B cell (primary cell): ENCODE results near the gene KSR2. TPM values are rescaled to one million over a fixed set of nuclear protein-coding genes. Genes with fewer than 3 reads are reported as not detected.

Experiments
- ATAC-seq: fragments of 200-7000 bp; cut with Tn5 transposase; one replicate; pipeline ENCODE4 v1.10.0; 2021; ENCODE audit warnings: low read depth, mild to moderate bottlenecking, moderate number of reproducible peaks, moderate library complexity
- CTCF ChIA-PET: fragments of 350-600 bp; sonication (Branson Sonifier 250); formaldehyde crosslinking; loops from one replicate; lab custom pipeline; 2021; ENCODE audit warnings: antibody characterized with exemption, inconsistent platforms; lab: Charles Lee
- POLR2A ChIA-PET: fragments of 350-600 bp; sonication (Branson Sonifier 250); formaldehyde crosslinking; loops from one replicate; lab custom pipeline; 2021; ENCODE audit warnings: antibody characterized with exemption; lab: Charles Lee
- DNase-seq: peaks from one replicate; pipeline ENCODE4 v3.0.0; 2013
- H2AFZ ChIP-seq: 2 replicates; pipeline ENCODE4 v1.6.1; 2012; ENCODE audit warnings: mild to moderate bottlenecking, low read depth, low read length; ENCODE audit not compliant: insufficient read depth, poor library complexity, severe bottlenecking
- H3K27ac ChIP-seq, 2 donors: 1 replicate in 1 of 2; 2 replicates in 1 of 2; pipeline ENCODE4 v1.5.1; 2012 to 2013; ENCODE audit warnings: low read length in 2 of 2, mild to moderate bottlenecking in 2 of 2, moderate library complexity in 1 of 2
- H3K27me3 ChIP-seq, 4 experiments: fragments of 200-600 bp in 1 of 4; sonication (generic) in 1 of 4; replicated peaks in 1 of 4; 1 replicate in 2 of 4; 2 replicates in 2 of 4; pipeline versions ENCODE4 v1.6.1 to v1.7.0; 2013 to 2016; ENCODE audit warnings: low read length in 3 of 4, mild to moderate bottlenecking in 2 of 4, mixed read lengths in 1 of 4, moderate library complexity in 1 of 4; ENCODE audit not compliant: insufficient read depth in 4 of 4, control insufficient read depth in 3 of 4; ENCODE audit errors: control extremely low read depth in 1 of 4
- H3K36me3 ChIP-seq, 2 experiments: replicated peaks in 1 of 2; 1 replicate in 1 of 2; 2 replicates in 1 of 2; pipeline versions ENCODE4 v1.6.1 to v1.7.1; 2013; ENCODE audit warnings: low read length in 1 of 2; ENCODE audit not compliant: insufficient read depth in 2 of 2, control insufficient read depth in 1 of 2; ENCODE audit errors: control extremely low read depth in 1 of 2, extremely low read depth in 1 of 2
- H3K4me1 ChIP-seq, 2 donors: fragments of 200-600 bp in 1 of 2; sonication (generic) in 1 of 2; 1 replicate in 1 of 2; 2 replicates in 1 of 2; pipeline versions ENCODE4 v1.5.1 to v1.6.1; 2013 to 2017; ENCODE audit warnings: low read length in 2 of 2; ENCODE audit not compliant: control insufficient read depth in 2 of 2, insufficient read depth in 2 of 2
- H3K4me2 ChIP-seq: replicated peaks from 2 replicates; pipeline ENCODE3; 2012; ENCODE audit warnings: mild to moderate bottlenecking, low read depth, low read length; ENCODE audit not compliant: poor library complexity, severe bottlenecking
- H3K4me3 ChIP-seq, 5 experiments: fragments of 200-600 bp in 1 of 5; sonication (generic) in 1 of 5; 1 replicate in 3 of 5; 2 replicates in 2 of 5; pipeline versions ENCODE4 v1.5.1 to v1.7.0; 2011 to 2016; ENCODE audit warnings: low read length in 4 of 5, mild to moderate bottlenecking in 4 of 5, low read depth in 2 of 5, control low read depth in 1 of 5, moderate library complexity in 1 of 5; ENCODE audit not compliant: insufficient read depth in 1 of 5; ENCODE audit errors: control extremely low read depth in 1 of 5, extremely low read depth in 1 of 5
- H3K79me2 ChIP-seq: fragments of 200-600 bp; sonication (generic); one replicate; pipeline ENCODE4 v1.6.0; 2016; ENCODE audit warnings: low read length; ENCODE audit not compliant: control insufficient read depth, insufficient read depth
- H3K9ac ChIP-seq: fragments of 200-600 bp; sonication (generic); 2 replicates; pipeline ENCODE4 v1.6.1; 2017; ENCODE audit warnings: mild to moderate bottlenecking, low read length, moderate library complexity
- H3K9me3 ChIP-seq, 3 donors: one replicate each; pipeline versions ENCODE4 v1.6.1 to v1.7.1; 2013; ENCODE audit warnings: low read length in 2 of 3; ENCODE audit not compliant: control insufficient read depth in 2 of 3, insufficient read depth in 1 of 3; ENCODE audit errors: control extremely low read depth in 1 of 3
- H4K20me1 ChIP-seq: 2 replicates; pipeline ENCODE4 v1.6.0; 2012; ENCODE audit warnings: mild to moderate bottlenecking, low read length; ENCODE audit not compliant: insufficient read depth, control insufficient read depth, poor library complexity, severe bottlenecking
- H3K27ac Mint-ChIP-seq: one replicate; pipeline ENCODE4 v1.8.0; 2021; ENCODE audit warnings: mixed read lengths
- H3K27me3 Mint-ChIP-seq: one replicate; pipeline ENCODE4 v1.8.0; 2021; ENCODE audit warnings: mixed read lengths
- H3K4me1 Mint-ChIP-seq: one replicate; pipeline ENCODE4 v1.8.0; 2021; ENCODE audit warnings: mixed read lengths
- H3K4me3 Mint-ChIP-seq: one replicate; pipeline ENCODE4 v1.8.0; 2021; ENCODE audit warnings: mixed read lengths
- H3K9me3 Mint-ChIP-seq: one replicate; pipeline ENCODE4 v1.8.0; 2022; ENCODE audit warnings: mixed read lengths; ENCODE audit not compliant: insufficient read depth
- CTCF ChIP-seq: fragments of 200-600 bp; IDR thresholded peaks from one replicate; pipeline ENCODE4 v1.8.0; 2022; ENCODE audit warnings: antibody characterized with exemption, mild to moderate bottlenecking
- EZH2 ChIP-seq: IDR thresholded peaks from 2 replicates; pipeline ENCODE4 v1.6.1; 2012; ENCODE audit warnings: borderline replicate concordance, low read depth, mild to moderate bottlenecking, moderate library complexity, low read length; ENCODE audit not compliant: insufficient read depth, poor library complexity, severe bottlenecking
- WGBS: methylation state at CpG from one replicate; pipeline ENCODE4 v1.1.5; 2013; ENCODE audit warnings: missing lambda C conversion rate; ENCODE audit not compliant: insufficient coverage; 5-methylcytosine and 5-hydroxymethylcytosine counted together
- intact Hi-C: fragments of 100-400 bp; cut with micrococcal nuclease; formaldehyde crosslinking; loops from one replicate; pipeline ENCODE4 v1.10.0; 2022
- polyA plus RNA-seq: library from polyadenylated mRNA; depleted of rRNA; stranded (reverse); fragments of >200 nt; gene quantifications from 2 replicates; pipeline ENCODE4 v1.2.3, GENCODE V29; 2012
- total RNA-seq, 2 donors: library from RNA; stranded (reverse); fragments of 120-200 nt in 1 of 2; gene quantifications; 1 replicate in 1 of 2; 2 replicates in 1 of 2; pipeline versions ENCODE4 v1.2.3 to v1.2.4, GENCODE V29; 2013 to 2022

Gene KSR2
- total and polyA plus RNA-seq, 2 donors (not counting 1 experiment from before 2014, with no cell fraction given) = not detected

- H3K4me1 ChIP-seq = no peaks in the 10 kb centered on the region
- intact Hi-C loops = no loop called here
- 88% methylated on average over 7 of the region's 7 CpGs for WGBS
- no peak overlapping the region for H2AFZ ChIP-seq
- H4K20me1 ChIP-seq = no peaks in the 10 kb centered on the region
- no peak overlapping the region for H3K27ac Mint-ChIP-seq
- no peaks in the 10 kb centered on the region for H3K36me3 ChIP-seq
- ATAC-seq (no peak), DNase-seq (no peak)
- H3K27ac ChIP-seq = no peak overlapping the region
- no peak overlapping the region for H3K4me3 Mint-ChIP-seq
- CTCF ChIA-PET = interaction anchor here (0.6 kb wide), 1 partner anchor 19 kb away, joined by 4 read pairs; no protein-coding TSS in a partner anchor
- POLR2A ChIA-PET = no interaction called here
- H3K4me1 Mint-ChIP-seq = no peaks in the 10 kb centered on the region
- H3K27me3 Mint-ChIP-seq = peaks cover 4% of the 10 kb centered on the region
- peaks cover 0 to 10% (median 0%) of the 10 kb centered on the region in 3 donors for H3K9me3 ChIP-seq
- H3K9ac ChIP-seq = no peak overlapping the region
- no peaks in the 10 kb centered on the region for H3K9me3 Mint-ChIP-seq
- H3K79me2 ChIP-seq = no peaks in the 10 kb centered on the region
- TF ChIP-seq EZH2 (no peak), CTCF (no peak)
- no peak overlapping the region for H3K4me2 ChIP-seq
- H3K27me3 ChIP-seq = no peaks in the 10 kb centered on the region
- no peak overlapping the region for H3K4me3 ChIP-seq
Measured at GRCh38 chr12:117476341-117476740, 492.4 kb downstream of the KSR2 start.

- Histone ChIP-seq H3K9me3 (peaks cover 0 to 13% (median 0%) of the 10 kb centered on the region in 3 donors), H3K4me3 (no peak overlapping the region), H3K4me2 (no peak overlapping the region), H3K79me2 (no peaks in the 10 kb centered on the region), H3K27me3 (no peaks in the 10 kb centered on the region), H3K36me3 (no peaks in the 10 kb centered on the region), H4K20me1 (no peaks in the 10 kb centered on the region), H3K9ac (no peak overlapping the region), H2AFZ (no peak overlapping the region), H3K4me1 (no peaks in the 10 kb centered on the region), H3K27ac (no peak overlapping the region)
- no peak overlapping the region for H3K4me3 Mint-ChIP-seq
- no peak for ATAC-seq
- TF ChIP-seq EZH2 (no peak), CTCF (no peak)
- H3K27ac Mint-ChIP-seq = no peak overlapping the region
- 12% methylated on average over 3 of the region's 3 CpGs for WGBS
- ChIA-PET POLR2A (no interaction called here), CTCF (no interaction called here)
- peaks cover 2% of the 10 kb centered on the region for H3K9me3 Mint-ChIP-seq
- DNase-seq = no peak
- H3K27me3 Mint-ChIP-seq = peaks cover 4% of the 10 kb centered on the region
- intact Hi-C loops = no loop called here
- no peaks in the 10 kb centered on the region for H3K4me1 Mint-ChIP-seq
Measured at GRCh38 chr12:117473856-117474255, 494.9 kb downstream of the KSR2 start.
